ENCODE measurements around the gene CD163L1.

DNA sequence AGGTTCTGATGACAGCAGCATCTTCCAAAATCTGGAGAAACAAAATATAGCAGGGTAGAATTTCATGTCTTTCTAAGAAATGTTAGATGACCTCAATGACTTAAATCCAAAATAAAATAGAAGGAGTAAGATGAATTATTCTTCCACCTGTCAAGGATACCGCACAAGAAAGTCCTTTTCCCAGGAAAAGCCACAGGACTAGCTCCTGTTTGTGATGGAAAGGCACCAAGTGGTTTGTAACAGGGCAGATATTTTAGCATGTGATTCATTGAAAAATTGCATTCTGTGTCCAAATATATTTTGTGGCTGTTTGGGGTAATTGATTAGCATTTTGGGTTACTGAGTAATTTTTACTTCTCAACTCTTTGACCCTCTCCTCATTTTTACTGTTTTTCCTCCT, 2.7 kb downstream of the CD163L1 start:
- TF ChIP-seq, protein P1, sequence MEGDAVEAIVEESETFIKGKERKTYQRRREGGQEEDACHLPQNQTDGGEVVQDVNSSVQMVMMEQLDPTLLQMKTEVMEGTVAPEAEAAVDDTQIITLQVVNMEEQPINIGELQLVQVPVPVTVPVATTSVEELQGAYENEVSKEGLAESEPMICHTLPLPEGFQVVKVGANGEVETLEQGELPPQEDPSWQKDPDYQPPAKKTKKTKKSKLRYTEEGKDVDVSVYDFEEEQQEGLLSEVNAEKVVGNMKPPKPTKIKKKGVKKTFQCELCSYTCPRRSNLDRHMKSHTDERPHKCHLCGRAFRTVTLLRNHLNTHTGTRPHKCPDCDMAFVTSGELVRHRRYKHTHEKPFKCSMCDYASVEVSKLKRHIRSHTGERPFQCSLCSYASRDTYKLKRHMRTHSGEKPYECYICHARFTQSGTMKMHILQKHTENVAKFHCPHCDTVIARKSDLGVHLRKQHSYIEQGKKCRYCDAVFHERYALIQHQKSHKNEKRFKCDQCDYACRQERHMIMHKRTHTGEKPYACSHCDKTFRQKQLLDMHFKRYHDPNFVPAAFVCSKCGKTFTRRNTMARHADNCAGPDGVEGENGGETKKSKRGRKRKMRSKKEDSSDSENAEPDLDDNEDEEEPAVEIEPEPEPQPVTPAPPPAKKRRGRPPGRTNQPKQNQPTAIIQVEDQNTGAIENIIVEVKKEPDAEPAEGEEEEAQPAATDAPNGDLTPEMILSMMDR (conservative IDR thresholded peaks at IDR 0.05; ENCODE audit: low read length): no peak
- no peak for TF ChIP-seq EZH2phosphoT487 (IDR thresholded peaks at IDR 0.05; ENCODE audit: borderline replicate concordance, low read depth, low read length)
